NCI-H526 treated with DMSO at 0.1 percent for 48 hours (cell line): Measurements from ENCODE around the gene SF3A2.

Experiments
- DNase-seq: peaks from one replicate; lab custom pipeline; 2025; lab: John Stamatoyannopoulos, UW

Gene SF3A2

DNA sequence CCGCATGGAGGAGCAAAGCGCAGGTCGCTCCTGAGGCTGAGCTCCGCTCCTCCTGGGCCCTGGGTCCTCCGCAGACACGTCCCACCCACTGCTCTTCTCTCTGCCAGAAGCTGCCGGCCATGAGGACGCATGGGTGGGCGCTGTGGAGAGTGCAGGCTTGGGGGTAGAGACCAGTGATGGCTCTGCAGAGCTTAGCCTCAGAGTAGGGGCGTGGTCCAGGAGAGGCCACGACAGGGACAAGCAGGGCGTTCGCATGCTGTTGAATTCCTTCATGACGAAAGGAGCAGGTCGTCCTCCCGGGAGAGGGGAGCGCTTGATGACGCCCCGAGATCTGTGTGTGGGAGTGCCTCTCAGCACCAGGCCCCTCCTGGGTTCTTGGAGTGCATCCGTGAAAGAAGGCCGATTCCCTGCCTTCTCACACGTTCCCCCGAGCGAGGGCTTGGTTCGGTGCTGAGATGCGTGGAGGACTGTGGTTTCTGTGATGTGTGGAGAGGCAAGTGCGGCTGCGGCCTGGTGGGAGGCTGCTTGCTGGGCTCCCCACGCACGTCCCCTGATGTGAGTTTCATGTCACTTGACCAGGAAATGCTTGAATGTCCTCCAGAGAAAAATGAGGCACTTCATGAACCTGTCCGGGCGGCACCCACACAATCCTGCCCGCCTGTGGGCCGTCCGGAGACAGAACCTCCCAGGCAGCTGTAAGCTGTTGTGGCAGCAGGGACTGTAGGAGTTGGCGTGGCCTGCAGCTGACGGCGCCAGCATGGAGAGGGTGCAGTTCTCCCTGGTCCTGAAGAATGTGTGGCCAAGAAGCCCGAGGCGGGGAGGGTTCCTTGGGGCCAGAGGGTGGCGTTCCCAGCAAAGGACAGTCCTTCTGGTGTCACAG is 4.5 kb downstream of the SF3A2 start:
- DNase-seq, result no peak

DNA sequence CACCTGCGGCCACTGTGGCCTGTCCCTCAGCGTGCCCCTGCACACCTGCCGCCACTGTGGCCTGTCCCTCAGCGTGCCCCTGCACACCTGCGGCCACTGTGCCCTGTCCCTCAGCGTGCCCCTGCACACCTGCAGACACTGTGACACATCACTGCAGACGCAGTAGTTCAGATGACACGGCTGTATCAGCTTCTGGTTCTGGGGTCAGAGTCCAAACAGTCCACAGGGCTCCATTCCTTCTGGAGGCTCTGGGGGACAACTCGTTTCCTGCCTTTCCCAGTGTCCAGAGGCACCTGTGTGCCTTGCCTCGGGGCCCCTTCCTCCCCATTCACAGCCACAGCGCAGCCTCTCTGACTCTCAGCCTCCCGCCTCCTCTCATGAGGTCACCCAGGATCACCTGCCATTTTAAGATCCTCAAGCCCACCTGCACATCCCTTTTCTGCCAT is 5.5 kb downstream of the SF3A2 start:
- no peak for DNase-seq

DNA sequence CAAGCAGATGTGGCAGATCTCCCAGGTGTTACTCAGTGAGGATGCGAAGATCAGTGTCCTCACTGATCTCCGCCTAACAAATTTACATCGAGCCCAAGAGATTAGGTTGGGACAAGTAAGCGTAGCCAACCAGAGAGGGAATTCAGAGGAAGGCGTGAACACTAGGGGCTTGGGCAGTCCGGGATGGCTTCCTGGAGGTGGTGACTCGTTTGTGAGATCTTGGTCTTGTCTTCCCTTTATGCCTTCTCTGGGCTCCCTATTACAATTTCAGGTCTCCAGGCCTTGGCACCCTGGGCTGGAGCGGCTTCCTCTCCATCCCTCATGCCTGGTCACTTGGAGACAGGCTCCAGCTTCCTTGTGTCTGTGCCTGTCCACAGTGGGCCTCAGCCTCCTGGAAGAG is 6.2 kb downstream of the SF3A2 start:
- no peak for DNase-seq

DNA sequence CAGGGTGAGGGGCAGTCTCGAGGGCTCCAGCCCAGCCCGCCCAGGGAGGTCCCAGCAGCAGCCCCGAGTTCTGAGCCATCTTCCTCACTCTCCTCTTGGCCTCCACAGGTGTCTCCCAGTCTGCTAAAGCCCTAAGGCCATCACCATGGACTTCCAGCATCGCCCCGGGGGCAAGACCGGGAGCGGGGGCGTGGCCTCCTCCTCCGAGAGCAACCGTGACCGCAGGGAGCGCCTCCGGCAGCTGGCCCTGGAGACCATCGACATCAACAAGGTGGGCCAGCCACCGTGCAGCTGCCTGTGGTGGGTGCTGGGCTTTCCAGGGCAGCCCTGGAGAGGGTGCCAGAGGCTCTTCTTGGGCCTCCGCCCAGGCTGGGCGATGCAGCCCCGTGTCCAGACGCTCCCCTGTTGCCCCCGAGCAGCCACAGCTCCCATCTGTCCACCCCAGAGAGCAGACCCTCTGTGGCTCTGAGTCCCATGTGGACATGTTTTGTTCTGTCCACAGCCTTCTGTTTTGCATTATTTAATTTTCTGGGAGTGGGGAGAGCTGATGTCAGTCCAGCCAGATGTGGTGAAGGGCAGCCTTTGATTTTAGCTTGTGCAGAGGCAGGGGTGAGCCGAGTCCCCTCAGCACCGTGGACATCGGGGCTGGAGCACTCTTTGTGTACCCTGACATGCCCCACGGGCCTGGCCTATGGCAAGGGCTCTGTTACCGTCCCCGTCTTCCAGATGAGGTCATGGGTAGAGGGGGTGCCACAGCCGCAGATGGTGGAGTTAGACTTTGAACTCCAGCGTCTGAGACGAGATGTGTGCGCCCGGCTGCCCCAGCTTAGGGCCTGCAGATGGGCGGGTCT is 6.9 kb downstream of the SF3A2 start:
- no peak for DNase-seq

DNA sequence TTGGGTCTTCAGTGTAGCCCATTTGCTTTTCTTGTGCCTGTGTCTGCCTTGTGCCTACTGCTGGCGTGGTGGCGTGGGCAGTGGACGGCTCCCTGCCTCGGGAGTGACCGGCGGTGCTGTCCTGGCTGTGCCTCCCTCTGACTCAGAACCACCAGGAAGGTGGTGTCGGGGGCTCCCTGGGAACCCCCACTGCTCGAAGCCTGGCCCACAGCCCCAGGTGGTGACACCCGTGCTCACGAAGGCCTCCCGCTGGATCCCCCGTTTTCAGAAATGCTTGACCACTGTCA is 7.4 kb downstream of the SF3A2 start:
- no peak for DNase-seq

DNA sequence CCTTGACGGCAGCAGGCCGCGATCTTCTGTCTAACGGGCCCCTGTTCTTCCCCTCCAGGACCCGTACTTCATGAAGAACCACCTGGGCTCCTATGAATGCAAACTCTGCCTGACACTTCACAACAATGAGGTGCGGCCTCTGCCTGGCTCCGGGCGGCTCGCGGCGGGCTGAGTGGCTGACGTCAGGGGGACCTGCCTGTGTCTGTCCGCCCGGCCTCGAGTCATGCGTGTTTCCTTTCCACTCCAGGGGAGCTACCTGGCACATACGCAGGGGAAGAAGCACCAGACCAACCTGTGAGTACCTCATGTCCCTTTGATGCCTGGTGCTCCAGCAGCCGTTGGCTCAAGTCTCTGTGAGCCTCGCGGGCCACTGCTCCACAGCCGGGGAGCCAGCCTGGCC is 7.9 kb downstream of the SF3A2 start:
- no peak for DNase-seq

DNA sequence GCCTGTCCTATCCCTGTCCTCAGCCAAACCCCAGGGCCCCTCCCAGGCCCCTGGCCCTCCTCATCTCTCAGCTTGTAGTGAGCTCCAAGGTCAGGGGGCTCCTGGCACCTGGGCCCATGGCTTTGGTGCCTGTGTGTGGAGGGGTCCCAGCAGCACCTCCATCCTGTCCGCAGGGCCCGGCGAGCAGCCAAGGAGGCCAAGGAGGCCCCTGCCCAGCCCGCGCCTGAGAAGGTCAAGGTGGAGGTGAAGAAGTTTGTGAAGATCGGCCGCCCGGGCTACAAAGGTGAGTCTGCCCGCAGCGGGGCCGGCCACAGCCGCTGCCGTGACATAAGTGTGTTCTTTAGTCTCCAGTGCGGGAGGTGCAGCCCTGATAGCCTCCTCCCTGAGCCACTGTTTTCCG is 8.6 kb downstream of the SF3A2 start:
- no peak for DNase-seq

DNA sequence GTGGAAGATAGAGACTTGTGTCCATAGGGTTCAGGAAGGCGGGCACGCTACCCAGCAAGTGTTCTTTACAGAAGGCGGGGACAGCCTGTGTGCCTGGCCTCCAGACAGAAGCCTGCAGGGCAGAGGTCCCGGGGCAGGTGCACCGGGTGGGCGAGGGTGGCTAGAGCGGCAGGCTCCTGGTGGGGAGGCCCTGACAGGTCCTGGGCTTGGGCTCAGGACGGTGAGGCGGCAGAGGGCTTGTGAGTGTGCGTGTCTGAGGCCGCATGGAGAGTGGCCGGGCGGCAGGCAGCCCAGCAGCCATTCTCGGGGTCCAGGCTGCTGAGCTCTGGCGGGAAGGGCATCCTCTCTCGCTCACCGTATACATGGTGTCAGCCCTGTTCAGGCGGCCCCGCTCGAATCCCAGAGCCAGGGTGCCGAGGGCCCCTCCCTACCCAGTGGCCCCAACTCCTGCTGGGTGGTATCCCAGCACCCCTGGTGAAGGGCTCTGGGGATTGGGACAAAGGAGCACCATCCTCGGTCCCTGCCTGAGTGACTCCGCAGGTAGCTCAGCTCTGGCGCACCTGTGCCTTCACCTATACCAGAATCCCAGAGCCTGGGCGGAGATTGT is 9.5 kb downstream of the SF3A2 start:
- no peak for DNase-seq

DNA sequence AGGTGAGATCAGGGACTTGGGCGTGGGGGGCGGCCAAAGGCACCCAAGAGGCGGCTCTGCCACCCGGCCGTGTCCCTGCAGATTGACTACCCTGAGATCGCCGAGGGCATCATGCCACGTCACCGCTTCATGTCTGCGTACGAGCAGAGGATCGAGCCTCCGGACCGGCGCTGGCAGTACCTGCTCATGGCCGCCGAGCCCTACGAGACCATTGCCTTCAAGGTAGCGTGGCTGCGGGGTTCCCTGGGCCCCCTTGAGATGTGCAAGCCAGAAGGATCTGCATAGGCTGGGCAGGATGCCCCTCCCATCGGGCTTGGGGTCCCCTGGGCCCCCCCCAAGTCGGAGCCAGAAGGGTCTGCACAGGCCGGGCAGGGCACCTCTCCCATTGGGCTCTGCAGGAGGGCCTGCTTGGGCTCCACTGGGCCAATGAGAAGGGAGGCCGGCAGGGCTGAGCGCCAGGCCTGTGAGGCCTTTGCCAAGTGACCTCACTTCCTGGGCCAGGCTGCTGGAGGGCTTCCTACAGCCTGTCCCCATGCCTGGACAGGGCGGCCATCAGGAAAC is 10.3 kb downstream of the SF3A2 start:
- DNase-seq, result no peak

DNA sequence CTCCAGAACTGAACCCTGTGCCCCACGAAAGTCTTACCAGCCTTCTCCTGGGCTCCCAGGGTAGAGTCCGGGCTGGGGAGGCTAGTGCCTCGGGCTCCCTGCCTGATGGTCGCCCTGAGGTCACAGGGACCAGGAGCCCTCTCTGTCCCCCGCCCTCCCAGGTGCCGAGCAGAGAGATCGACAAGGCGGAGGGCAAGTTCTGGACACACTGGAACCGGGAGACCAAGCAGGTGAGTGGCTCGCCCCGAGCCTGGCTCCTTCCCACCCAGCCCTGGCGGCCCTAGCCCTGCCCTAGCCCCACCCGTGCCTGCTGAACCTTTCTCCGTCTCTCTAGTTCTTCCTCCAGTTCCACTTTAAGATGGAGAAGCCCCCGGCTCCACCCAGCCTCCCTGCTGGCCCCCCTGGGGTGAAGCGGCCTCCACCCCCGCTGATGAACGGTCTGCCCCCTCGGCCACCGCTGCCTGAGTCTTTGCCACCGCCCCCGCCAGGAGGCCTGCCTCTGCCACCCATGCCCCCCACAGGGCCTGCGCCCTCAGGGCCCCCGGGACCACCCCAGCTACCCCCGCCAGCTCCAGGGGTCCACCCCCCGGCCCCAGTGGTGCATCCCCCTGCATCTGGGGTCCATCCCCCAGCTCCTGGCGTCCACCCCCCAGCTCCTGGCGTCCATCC is 10.9 kb downstream of the SF3A2 start:
- no peak for DNase-seq

DNA sequence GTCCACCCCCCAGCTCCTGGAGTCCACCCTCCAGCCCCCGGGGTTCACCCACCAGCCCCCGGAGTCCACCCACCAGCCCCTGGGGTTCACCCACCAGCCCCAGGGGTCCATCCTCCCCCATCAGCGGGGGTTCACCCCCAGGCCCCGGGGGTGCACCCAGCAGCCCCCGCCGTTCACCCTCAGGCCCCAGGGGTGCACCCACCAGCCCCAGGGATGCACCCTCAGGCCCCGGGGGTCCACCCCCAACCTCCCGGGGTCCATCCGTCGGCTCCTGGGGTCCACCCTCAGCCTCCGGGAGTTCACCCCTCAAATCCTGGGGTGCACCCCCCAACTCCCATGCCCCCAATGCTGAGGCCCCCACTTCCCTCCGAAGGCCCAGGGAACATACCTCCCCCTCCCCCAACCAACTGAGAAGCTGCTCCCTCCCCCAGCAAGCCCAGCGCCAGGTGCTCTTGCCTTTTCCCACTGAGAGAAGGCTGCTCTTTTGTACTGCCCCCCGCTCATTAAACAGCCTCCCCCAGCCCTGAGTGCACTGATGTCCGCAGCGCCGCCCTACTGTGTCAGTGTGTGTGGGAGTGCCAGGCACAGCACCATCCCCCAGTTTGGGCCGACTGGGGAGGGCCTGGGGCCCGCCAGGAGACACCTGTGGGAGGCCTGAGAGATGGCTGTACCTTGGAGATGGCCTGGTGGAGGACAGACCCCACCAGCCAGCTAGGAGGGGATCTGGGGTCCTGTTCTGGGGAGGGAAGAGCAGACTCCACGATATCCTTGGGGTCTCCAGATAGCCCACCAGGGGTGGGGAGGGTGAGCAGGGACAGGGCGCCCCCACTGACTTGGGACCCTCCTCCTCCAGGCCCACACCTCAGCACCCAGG is 11.7 kb downstream of the SF3A2 start:
- DNase-seq, result no peak

DNA sequence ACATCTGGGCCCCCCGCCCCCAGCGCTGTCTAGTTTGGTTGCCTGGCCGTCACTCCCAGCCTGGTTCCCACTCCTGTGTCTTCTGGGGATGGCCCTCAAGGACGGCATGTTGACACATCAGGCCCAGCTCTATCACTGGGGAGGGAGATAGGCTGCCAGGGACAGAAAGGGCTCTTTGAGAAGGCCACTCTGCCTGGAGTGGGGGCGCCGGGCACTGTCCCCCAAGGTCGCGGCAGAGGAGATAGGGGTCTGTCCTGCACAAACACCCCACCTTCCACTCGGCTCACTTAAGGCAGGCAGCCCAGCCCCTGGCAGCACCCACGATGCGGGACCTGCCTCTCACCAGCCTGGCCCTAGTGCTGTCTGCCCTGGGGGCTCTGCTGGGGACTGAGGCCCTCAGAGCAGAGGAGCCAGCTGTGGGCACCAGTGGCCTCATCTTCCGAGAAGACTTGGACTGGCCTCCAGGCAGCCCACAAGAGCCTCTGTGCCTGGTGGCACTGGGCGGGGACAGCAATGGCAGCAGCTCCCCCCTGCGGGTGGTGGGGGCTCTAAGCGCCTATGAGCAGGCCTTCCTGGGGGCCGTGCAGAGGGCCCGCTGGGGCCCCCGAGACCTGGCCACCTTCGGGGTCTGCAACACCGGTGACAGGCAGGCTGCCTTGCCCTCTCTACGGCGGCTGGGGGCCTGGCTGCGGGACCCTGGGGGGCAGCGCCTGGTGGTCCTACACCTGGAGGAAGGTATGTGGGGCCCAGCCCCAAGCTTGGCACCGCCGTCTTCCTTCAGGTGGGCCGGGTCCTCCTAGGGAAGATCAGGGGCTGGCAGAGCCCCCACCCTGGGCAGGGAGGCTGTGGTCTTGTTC is 12.6 kb downstream of the SF3A2 start, which contains the start of gene AMH:
TSS of gene AMH (plus strand) at position 314 of the 857 bp plus-strand sequence. CDS start at position 324, 10 bp downstream.
- DNase-seq, result no peak

DNA sequence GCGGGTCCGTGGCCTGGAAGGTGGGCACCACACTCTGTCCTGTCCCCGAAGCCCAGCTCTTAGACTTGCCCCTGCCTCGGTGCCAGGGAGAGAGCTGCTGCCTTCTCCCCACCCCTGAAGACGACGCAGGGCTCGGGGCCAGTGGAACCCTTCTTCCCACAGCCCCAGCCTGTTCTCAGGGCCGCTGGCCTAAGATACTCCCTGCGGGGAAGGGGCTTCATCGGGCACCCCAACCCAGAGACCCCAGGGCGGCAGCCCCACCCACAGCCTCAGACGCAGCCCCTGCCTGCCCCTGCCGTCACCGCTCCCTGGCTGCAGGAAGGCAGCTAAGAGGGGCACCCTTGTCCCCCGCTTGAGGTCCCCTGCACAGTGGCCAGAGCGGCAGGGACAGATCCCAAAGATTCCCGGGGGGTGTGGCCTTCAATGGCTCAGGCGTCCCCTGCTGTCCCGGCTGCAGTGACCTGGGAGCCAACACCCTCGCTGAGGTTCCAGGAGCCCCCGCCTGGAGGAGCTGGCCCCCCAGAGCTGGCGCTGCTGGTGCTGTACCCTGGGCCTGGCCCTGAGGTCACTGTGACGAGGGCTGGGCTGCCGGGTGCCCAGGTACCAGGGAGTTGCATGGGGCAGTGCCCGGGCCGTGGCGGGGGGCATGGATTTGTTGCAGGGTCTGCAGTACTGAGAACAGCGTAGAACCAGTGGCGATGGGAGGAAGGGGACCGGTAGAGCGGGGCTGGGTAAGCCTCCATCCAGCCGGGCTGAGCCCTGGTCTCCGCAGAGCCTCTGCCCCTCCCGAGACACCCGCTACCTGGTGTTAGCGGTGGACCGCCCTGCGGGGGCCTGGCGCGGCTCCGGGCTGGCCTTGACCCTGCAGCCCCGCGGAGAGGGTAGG is 13.5 kb downstream of the SF3A2 start:
- DNase-seq, result no peak

DNA sequence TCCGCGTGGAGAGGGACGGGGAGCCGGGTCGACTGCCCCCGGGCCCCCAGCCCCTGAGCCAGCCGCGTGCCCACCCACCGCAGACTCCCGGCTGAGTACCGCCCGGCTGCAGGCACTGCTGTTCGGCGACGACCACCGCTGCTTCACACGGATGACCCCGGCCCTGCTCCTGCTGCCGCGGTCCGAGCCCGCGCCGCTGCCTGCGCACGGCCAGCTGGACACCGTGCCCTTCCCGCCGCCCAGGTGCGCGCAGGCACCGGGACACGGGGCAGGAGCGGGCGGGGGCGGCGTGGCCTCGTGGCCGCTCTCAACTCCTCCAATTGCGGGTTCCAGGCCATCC is 14.1 kb downstream of the SF3A2 start:
- DNase-seq, result no peak

DNA sequence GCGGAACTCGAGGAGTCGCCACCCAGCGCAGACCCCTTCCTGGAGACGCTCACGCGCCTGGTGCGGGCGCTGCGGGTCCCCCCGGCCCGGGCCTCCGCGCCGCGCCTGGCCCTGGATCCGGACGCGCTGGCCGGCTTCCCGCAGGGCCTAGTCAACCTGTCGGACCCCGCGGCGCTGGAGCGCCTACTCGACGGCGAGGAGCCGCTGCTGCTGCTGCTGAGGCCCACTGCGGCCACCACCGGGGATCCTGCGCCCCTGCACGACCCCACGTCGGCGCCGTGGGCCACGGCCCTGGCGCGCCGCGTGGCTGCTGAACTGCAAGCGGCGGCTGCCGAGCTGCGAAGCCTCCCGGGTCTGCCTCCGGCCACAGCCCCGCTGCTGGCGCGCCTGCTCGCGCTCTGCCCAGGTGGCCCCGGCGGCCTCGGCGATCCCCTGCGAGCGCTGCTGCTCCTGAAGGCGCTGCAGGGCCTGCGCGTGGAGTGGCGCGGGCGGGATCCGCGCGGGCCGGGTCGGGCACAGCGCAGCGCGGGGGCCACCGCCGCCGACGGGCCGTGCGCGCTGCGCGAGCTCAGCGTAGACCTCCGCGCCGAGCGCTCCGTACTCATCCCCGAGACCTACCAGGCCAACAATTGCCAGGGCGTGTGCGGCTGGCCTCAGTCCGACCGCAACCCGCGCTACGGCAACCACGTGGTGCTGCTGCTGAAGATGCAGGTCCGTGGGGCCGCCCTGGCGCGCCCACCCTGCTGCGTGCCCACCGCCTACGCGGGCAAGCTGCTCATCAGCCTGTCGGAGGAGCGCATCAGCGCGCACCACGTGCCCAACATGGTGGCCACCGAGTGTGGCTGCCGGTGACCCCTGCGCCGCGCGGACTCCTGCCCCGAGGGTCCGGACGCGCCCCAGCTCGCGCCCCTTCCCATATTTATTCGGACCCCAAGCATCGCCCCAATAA is 14.8 kb downstream of the SF3A2 start:
- no peak for DNase-seq

DNA sequence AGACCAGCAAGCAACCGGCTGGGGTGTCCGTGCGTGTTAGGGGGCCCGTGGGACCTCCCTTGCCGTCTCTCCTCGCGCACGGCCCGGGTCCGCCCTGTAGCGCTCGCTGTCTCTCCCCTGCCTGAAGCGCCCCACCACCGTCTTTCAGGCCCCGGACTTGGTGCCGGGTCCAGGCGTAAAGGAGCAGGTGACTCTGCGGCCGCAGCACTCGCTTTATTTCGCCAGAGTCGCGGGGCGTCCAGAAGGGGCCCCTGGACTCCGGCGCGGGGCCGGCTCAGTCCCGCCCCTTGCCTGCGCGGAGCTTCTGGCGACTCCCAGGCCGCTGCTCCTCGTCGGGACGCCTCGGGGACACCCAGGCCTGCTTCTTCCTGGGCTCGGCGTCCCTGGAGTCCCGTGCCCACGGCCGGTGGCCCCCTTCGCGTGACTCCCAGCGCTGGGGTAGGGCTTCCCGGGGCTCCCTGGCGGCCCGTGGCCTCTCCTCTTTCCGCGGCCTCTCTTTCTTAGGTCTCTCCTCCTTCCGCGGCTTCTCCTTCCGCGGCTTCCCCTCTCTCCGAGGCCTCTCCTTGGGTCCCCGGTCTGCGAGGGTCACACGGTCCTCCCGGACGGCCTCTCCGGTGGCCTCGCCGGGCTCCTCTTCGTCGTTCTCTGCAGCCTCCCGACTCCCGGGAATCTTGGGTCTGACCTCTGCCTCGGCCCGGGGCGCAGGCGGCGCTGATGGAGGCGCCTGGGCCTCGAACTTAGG is 15.6 kb downstream of the SF3A2 start:
- no peak for DNase-seq

DNA sequence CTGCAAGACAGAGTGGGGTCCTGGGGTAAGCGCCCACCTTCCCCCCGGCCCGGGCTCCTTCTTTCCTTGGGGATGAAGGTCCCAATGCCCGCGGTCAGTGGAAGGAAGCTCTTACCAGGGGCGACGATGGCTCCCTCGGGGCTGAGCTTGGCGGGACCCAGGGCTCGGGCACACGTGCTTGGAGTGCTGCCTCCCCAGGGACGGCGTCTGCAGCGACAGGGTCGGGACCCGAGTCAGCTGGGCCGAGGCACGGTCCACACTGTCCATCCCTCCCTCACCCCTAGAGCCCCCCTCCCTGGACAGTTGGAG is 16.1 kb downstream of the SF3A2 start:
- DNase-seq, result no peak
